ENCODE measurements around the gene FAM47E. TPM values are rescaled to one million over a fixed set of nuclear protein-coding genes. Genes with fewer than 3 reads are reported as not detected.
A peak's percentile ranks its signal among the peaks of the same experiment; 100 is the strongest.

The FAM47E gene
- total RNA-seq (2021; ENCODE audit: unreplicated experiment) = 0.72 TPM
- 0.51 TPM for polyA plus RNA-seq (2012; ENCODE audit: insufficient read length)
- percentile 22 among the genes with signal in this experiment for Bru-seq, nascent RNA
- BruChase-seq, experiment 1, labeled RNA remaining after a 2-hour chase = percentile 26 among the genes with signal in this experiment
- percentile 15 among the genes with signal in this experiment for BruChase-seq, experiment 2, labeled RNA remaining after a 6-hour chase
- long read RNA-seq, partial matches to known transcripts = 1 of 3 reads
- long read RNA-seq, other reads (novel, unspliced or antisense) = 2 of 3 reads

GRCh38 chr4:76251441-76252270 is at the start of gene FAM47E:
Gene FAM47E (plus strand): TSS chr4:76251721. CDS start chr4:76251747, 26 bp downstream.
- DNase-seq (ENCODE audit: low read depth, low spot score) (no peak), ATAC-seq (peak; percentile 95)
- Histone ChIP-seq H3K36me3 (ENCODE audit: control insufficient read depth, insufficient read depth, low read length) (no peaks in the 10 kb centered on the region), H3K27ac (ENCODE audit: low read length) (no peak within 1 kb of the TSS), H3K27me3 (ENCODE audit: control insufficient read depth, insufficient read depth, low read length) (peaks cover 14% of the 10 kb centered on the region), H3K9me3 (ENCODE audit: control insufficient read depth, insufficient read depth, low read depth, low read length) (no peaks in the 10 kb centered on the region), H3K4me1 (ENCODE audit: control insufficient read depth, insufficient read depth, low read length) (no peaks in the 10 kb centered on the region; the same call in 1 of the 2 replicates), H3K4me3 (ENCODE audit: low read depth in 2 of 2, low read length in 2 of 2) (peak within 1 kb of the TSS; percentile 60 to 78)
- ChIA-PET CTCF (no interaction called here), POLR2A (no interaction called here)
- TF ChIP-seq CTCF (IDR thresholded peaks at IDR 0.05) (peak; percentile 67), TCF7L2 (IDR thresholded peaks at IDR 0.05; ENCODE audit: low read depth, low read length) (no peak), POLR2AphosphoS5 (IDR thresholded peaks at IDR 0.05; ENCODE audit: low read depth, low read length) (no peak), REST (IDR thresholded peaks at IDR 0.05; ENCODE audit: insufficient read depth in 1 of 2, low read depth in 2 of 2, low read length in 1 of 2) (no peak), SIN3A (IDR thresholded peaks at IDR 0.05; ENCODE audit: borderline replicate concordance, insufficient read depth, low read depth, low read length) (no peak)
- no TSS peak for BruUV-seq (replicated peaks)
- in situ Hi-C loops (cut with HindIII; ENCODE audit: low pct_unique_long_range_greater_than_20kb, low sequenced_read_pairs) (no loop called here), intact Hi-C loops (cut with micrococcal nuclease; ENCODE audit: unreplicated experiment) (no loop called here)

- CTCF ChIA-PET = no interaction called here
- Histone ChIP-seq H3K27me3 (ENCODE audit: control insufficient read depth, insufficient read depth, low read length) (no peaks in the 10 kb centered on the region), H3K4me1 (ENCODE audit: control insufficient read depth, insufficient read depth, low read length) (peaks cover 13% of the 10 kb centered on the region; the same call in 1 of the 2 replicates), H3K4me3 (ENCODE audit: low read depth in 2 of 2, low read length in 2 of 2) (no peak overlapping the region), H3K9me3 (ENCODE audit: control insufficient read depth, insufficient read depth, low read depth, low read length) (no peaks in the 10 kb centered on the region), H3K27ac (ENCODE audit: low read length) (no peak overlapping the region), H3K36me3 (ENCODE audit: control insufficient read depth, insufficient read depth, low read length) (no peaks in the 10 kb centered on the region)
- ATAC-seq = no peak
- no peak for TF ChIP-seq REST (IDR thresholded peaks at IDR 0.05; ENCODE audit: insufficient read depth in 1 of 2, low read depth in 2 of 2, low read length in 1 of 2)
- TF ChIP-seq POLR2AphosphoS5 (IDR thresholded peaks at IDR 0.05; ENCODE audit: low read depth, low read length) = no peak
- no peak for TF ChIP-seq TCF7L2 (IDR thresholded peaks at IDR 0.05; ENCODE audit: low read depth, low read length)
- TF ChIP-seq CTCF (IDR thresholded peaks at IDR 0.05) = no peak
- TF ChIP-seq SIN3A (IDR thresholded peaks at IDR 0.05; ENCODE audit: borderline replicate concordance, insufficient read depth, low read depth, low read length) = no peak
- DNase-seq (ENCODE audit: low read depth, low spot score) = no peak
- in situ Hi-C loops (cut with HindIII; ENCODE audit: low pct_unique_long_range_greater_than_20kb, low sequenced_read_pairs) = no loop called here
- intact Hi-C loops (cut with micrococcal nuclease; ENCODE audit: unreplicated experiment) = no loop called here
- BruUV-seq (replicated peaks) = no TSS peak
- POLR2A ChIA-PET = no interaction called here
Measured at GRCh38 chr4:76203541-76203940, 48.0 kb upstream of the FAM47E start.

All from Panc1 (cell line).